Kidney capillary endothelial cell (primary cell): ENCODE measurements around the gene DNAJB8.

Experiments
- DNase-seq: peaks from one replicate; pipeline ENCODE4 v3.0.0-alpha.2; 2018; ENCODE audit warnings: low spot score

The DNAJB8 gene

DNA sequence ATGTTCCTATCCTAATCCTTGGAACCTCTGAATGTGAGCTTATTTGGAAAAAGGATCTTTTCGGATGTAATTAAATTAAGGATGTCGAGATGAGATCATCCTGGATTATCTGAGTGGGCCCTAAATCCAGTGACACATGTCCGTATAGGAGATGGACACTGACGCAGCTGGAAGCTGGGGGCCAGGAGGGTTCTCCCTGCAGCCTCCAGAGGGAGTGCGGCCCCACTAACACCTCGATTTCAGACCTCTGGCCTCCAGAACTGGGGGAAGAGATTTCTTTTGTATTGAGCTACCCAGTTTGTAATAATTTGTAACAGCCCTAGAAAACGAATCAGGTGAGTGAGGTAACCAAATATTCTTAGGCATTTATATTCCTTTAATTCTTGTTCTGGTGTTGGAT, 2.5 kb downstream of the DNAJB8 start:
- DNase-seq: no peak

- no peak for DNase-seq
Measured at GRCh38 chr3:128463771-128464170, 2.9 kb downstream of the DNAJB8 start.

- no peak for DNase-seq
Measured at GRCh38 chr3:128463354-128463753, 3.3 kb downstream of the DNAJB8 start.

DNA sequence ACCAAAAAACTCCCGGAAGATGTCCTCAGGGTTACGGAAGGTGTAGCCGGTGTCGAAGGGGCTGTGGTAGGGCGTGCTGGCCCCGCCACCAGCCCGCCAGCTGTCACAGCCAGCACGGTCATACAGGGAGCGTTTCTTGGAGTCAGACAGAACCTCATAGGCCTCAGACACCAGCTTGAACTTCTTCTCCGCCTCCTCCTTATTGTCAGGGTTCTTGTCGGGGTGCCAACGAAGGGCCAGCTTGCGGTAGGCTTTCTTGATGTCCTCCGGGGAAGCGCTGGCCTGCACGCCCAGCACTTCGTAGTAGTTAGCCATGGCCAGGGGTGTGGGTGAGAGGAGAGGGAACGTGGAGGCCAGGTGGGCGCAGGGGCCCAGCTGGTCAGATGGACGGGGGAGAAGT, 3.8 kb downstream of the DNAJB8 start:
- DNase-seq: no peak

DNA sequence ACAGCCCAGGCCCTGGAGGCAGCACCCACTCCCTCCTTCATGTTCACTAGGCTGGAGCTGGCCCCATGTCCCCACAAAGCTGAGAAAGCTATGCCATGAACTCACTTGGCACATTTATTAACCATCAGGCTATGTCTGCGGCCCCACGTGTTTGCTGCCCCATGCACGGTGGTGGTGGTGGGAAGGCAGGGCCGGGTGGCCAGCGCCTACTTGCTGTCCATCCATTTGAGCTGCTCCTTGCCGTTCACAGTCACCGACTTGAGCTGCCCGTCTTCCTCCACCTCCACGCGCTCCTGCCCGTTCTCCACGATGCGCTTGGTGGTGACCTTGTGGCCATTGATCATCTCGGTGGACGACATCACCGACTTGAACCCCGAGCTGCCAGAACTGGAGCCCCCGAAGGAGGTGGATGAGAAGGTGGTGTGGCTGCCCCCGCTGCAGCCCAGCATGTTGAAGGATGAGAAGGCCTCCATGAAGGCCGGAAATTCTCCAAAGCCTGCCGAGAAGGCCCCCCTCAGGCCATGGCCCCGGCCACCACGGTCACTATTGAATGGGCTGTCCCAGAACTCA, 4.3 kb downstream of the DNAJB8 start:
- no peak for DNase-seq

DNA sequence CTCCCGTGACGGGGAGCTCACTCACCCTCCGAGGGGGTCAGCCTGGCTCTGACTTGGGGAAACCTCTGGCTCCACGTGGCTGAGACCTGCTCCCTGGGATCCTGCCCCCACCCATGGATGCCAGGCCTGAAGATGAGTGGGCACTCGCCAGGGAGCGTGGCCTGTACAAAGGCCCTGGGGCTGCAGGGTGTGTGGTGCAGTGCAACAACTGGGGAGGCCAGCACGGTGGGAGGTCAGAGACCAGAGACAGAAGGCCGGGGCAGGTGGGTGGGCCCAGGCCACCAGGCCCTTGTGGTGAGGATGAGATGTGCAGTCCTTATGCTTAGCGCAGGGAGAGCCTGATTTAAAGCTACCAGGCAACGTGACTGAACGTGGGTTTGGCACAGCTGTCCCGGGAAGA, 5.0 kb downstream of the DNAJB8 start:
- DNase-seq: no peak

- DNase-seq: no peak
Measured at GRCh38 chr3:128459461-128459820, 7.2 kb downstream of the DNAJB8 start.

DNA sequence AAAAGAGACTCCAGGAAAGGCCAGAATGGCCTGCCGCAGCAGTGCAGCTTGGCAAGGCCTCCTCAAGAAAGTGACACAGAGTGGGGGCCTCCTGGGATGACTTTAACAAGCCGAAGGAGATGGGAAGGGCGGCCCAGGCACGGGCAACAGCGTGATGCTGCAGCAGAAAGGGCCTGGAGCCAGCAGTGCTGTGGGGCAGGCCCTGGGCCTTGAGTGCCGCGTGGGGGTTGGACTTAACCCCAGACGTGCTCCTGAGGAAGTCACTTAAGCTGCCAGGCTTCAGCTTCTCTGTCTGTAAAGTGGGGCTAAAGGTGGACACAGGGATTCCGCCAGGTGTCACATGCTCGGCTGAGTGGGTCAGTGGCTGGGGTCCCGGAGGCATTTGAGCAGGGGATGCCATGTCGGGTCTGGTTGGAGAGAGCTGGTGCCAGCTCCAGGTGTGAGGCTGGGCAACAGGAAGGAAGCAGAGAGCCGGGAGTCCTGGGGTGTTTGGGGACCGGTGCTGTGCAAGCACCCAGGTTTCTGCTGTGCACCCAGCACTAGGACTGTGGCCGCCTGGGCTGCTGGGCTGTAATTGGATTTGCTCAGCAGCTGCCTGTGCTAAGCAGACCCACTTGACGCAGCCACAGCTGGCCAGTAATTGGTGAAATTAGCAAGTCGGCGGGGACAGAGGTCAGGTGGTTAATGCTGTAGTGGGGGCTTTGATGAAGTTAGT, 7.8 kb downstream of the DNAJB8 start:
- DNase-seq: no peak

GRCh38 chr3:128457937-128458336, 8.8 kb downstream of the DNAJB8 start:
- DNase-seq: no peak

DNA sequence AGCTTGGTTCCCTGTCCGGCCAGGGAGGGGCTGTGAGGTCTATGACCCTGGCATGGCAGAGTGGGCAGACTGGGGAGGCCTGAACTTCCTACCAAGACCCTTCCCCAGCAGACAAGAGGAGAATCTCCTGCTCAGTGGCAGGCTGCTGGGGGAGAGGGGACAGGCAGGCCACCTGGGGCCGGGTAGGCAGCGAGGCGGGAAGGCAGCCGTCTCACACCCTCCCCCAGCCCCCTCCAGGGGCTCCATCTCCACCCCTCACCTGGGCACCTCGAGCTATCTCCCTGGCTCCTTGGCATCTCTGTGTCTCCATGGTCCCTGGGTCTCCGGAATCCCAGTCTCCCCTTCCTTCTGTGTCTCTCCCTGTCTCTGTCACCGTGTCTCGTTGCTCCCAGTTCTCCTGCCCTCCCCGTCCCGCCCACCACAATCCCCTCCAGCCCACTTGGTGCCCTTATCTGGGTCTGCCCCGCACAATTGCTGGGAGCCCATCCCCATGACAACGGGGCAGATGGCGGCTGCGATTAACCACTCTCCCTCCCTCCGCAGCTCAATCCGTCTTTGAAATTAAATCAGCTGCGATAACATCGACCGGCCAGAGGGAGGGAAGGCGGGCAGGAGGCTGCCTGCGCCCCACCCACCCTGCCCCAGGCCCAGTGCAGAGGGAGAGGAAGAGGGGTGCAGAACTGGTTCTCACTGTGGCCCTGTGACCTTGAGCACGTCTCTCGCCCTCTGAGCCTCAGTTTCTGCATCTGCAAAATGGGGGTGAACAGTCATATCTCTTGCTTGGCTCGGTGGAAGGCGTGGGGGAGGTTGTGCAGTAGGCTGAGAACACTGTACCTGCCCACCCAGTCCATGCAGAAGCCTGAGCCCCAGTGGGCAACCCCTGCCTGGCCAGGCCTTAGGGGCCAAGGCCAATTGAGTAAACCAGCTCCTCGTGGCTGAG, 9.6 kb downstream of the DNAJB8 start:
- no peak for DNase-seq

- no peak for DNase-seq
Measured at GRCh38 chr3:128455786-128456748, 10.6 kb downstream of the DNAJB8 start.

- no peak for DNase-seq
Measured at GRCh38 chr3:128455116-128455515, 11.6 kb downstream of the DNAJB8 start.

DNA sequence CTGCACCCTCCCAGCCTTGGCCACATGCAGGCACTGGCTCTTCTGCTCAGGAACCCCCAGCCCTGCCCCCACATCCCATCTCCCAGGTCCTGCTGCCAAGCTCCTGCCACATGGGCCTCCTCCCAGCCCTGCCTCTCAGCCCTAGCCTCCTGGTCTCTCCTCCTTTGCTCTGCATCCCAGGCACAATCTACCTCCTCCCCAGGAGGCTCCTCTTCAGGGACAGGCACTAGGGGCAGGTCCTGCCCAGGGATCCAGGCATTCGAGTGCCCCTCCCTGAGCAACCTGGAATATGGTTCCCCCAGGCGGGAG, 12.4 kb downstream of the DNAJB8 start:
- DNase-seq: no peak

DNA sequence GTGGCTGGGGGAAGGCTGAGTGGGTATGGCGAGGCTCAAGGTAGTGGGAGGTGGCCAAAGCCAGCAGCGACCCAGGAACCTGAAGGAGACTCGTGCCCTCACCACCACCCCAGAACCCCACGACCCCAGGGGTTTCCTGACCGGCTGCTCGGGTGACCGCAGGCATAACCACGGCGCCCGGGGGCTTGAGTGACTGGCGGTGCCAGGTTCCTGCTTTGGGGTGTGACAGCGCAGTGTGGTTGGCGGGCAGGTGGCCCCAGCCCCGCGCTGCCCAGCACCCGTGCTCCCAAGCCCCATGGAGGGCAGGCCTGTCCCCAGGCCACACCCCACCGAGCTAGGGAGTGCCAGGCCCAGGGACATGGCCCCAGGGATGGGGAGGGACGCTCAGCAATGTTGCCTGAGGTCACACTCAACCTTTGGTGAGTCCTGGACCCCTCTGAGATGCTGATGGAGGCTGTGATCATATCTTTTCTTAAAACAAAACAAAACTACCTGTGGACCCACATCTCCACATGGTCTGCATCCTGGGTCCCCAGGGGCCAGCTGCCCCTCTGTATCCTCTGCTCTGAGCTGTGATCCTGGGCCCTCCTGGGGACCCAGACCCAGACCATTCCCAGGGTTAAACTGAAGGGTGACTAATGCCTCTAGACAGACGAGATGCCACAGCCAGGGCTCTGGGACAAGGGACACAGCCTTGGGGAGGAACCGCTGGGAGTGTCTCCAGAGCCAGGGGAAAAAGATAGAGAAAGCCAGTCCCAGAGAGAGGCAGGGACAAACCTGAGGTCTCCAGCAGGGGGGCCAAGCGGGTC, 13.0 kb downstream of the DNAJB8 start:
- DNase-seq: no peak

DNA sequence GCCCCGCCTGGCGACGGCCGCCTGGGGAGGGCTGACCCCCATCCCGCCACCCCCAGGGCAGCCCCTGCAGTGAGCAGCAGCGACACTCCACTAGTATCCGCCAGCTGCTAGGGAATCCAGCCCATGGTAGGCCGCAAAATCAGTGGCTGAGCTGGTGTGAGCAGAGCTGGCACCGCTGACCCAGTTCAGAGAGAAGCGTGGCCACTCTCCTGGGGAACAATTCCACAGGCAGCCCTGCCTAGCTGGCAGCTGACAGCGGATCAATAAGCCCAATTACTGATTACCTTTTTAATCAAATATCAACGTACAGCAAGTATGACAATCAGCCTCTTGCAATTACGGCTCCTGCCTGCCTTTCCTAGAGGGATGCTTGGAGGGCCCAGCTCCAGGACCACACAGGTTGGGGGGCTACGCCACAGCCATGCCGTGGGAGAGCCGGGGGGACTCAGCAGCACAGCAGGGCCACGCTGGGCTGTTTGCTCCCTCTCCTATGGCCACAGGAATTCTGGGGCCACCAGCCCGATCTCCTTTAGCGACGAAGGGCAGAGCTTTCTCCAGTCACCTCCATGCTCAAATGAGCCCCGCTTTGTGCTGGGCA, 13.9 kb downstream of the DNAJB8 start:
- no peak for DNase-seq

- no peak for DNase-seq
Measured at GRCh38 chr3:128452120-128452519, 14.6 kb downstream of the DNAJB8 start.

GRCh38 chr3:128449111-128449638, 17.5 kb downstream of the DNAJB8 start:
- DNase-seq: peak; percentile 81

DNA sequence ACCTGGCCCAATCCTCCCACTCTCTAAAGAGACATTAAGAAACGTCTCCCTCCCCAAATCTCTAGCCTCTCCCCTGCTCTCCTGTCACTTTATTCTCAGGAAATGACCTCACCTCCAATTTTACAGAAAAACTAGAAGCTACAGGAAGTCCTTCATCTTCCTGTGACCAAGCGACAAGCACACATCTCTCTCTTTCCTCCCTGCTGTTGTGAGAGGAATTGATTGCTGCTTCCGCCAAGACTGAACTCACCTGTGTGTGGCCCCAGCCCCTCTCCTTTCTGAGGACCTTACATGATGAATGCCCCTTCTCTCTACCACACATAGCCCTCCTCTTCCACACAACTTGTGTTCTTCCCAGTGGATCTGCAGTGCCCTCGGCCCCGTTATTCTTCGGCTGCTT, 18.2 kb downstream of the DNAJB8 start:
- DNase-seq: peak; percentile 36

DNA sequence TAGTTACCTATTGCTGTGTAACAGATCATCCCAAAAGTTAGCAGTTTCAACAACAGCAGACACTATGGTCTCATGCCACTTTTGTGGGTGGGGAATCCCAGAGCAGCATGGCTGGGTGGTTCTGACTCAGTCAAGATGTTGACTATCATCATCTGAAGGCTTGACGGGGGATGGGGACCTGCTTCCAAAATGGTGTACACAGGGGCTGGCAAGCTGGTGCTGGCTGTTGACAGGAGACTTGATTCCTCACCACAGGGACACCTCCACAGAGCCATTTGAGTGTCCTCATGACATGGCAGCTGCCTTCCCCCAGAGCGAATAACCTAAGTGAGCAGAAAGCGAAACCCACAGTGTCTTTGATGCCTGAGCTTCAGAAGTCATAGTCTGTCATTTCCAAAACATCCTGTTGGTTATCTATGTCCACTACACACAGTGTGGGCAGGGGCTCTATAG, 19.1 kb downstream of the DNAJB8 start:
- no peak for DNase-seq

DNA sequence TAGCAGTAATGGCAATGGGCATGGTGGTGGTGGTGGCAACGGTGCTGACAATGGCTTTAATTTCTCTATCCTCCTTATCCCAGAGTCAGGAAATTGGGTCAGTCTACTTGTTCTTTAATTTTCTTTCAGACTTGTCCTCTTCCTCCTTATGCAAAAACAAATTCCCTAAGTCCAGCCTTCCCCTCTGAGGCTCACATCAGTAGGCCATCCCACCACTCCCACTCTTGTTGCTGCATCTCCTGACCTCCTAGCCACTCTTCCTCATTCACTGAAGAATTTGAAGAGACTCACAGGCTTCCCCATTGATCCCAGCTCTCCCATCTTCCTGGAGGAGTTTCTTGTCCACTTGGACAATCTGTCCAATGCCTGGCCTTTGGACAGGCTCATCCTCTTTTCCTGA, 19.9 kb downstream of the DNAJB8 start:
- DNase-seq: no peak
